ENCODE results near the gene TRAPPC6A.

- TF ChIP-seq, protein P1, sequence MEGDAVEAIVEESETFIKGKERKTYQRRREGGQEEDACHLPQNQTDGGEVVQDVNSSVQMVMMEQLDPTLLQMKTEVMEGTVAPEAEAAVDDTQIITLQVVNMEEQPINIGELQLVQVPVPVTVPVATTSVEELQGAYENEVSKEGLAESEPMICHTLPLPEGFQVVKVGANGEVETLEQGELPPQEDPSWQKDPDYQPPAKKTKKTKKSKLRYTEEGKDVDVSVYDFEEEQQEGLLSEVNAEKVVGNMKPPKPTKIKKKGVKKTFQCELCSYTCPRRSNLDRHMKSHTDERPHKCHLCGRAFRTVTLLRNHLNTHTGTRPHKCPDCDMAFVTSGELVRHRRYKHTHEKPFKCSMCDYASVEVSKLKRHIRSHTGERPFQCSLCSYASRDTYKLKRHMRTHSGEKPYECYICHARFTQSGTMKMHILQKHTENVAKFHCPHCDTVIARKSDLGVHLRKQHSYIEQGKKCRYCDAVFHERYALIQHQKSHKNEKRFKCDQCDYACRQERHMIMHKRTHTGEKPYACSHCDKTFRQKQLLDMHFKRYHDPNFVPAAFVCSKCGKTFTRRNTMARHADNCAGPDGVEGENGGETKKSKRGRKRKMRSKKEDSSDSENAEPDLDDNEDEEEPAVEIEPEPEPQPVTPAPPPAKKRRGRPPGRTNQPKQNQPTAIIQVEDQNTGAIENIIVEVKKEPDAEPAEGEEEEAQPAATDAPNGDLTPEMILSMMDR (IDR thresholded peaks at IDR 0.05; ENCODE audit: low read depth, low read length) = no peak
- TF ChIP-seq EZH2phosphoT487 (IDR thresholded peaks at IDR 0.05; ENCODE audit: low read depth) = no peak
Observed at GRCh38 chr19:45154064-45154827, 23.8 kb downstream of the TRAPPC6A start.

Measured in OCI-LY3 (cell line).